ENCODE measurements around the gene CTNNBL1.
"Not testable (repeated sequence)": the region's sequence is repeated elsewhere in the genome, so short reads cannot be mapped to it uniquely, and the experiment has no call there.

CTNNBL1 gene

GRCh38 chr20:37677969-37678861, 15.6 kb upstream of the CTNNBL1 start:
- no peak for DNase-seq (ENCODE audit: low spot score)

GRCh38 chr20:37679751-37680150, 14.1 kb upstream of the CTNNBL1 start:
- not testable (repeated sequence) for DNase-seq (ENCODE audit: low spot score)

GRCh38 chr20:37680420-37680819, 13.4 kb upstream of the CTNNBL1 start:
- no peak for DNase-seq (ENCODE audit: low spot score)

- no peak for DNase-seq (ENCODE audit: low spot score)
Measured at GRCh38 chr20:37681384-37682112, 12.3 kb upstream of the CTNNBL1 start.

GRCh38 chr20:37683146-37683545, 10.7 kb upstream of the CTNNBL1 start:
- DNase-seq (ENCODE audit: low spot score): not testable (repeated sequence)

- DNase-seq (ENCODE audit: low spot score): no peak
Measured at GRCh38 chr20:37686762-37687477, 6.9 kb upstream of the CTNNBL1 start.

- no peak for DNase-seq (ENCODE audit: low spot score)
Measured at GRCh38 chr20:37687478-37687805, 6.4 kb upstream of the CTNNBL1 start.

- DNase-seq (ENCODE audit: low spot score): no peak
Measured at GRCh38 chr20:37688093-37688492, 5.7 kb upstream of the CTNNBL1 start.

- no peak for DNase-seq (ENCODE audit: low spot score)
Measured at GRCh38 chr20:37690626-37691369, 3.0 kb upstream of the CTNNBL1 start.

GRCh38 chr20:37692459-37693166, 1.2 kb upstream of the CTNNBL1 start:
- no peak for DNase-seq (ENCODE audit: low spot score)

- DNase-seq (ENCODE audit: low spot score): no peak
Measured at GRCh38 chr20:37693242-37693634, 592 bp upstream of the CTNNBL1 start.

GRCh38 chr20:37695684-37696342, 2.0 kb downstream of the CTNNBL1 start:
- DNase-seq (ENCODE audit: low spot score): no peak

GRCh38 chr20:37697314-37697713, 3.5 kb downstream of the CTNNBL1 start:
- no peak for DNase-seq (ENCODE audit: low spot score)

GRCh38 chr20:37699202-37699601, 5.4 kb downstream of the CTNNBL1 start:
- DNase-seq (ENCODE audit: low spot score): no peak

GRCh38 chr20:37700301-37700700, 6.5 kb downstream of the CTNNBL1 start:
- no peak for DNase-seq (ENCODE audit: low spot score)

GRCh38 chr20:37701676-37702075, 7.8 kb downstream of the CTNNBL1 start:
- not testable (repeated sequence) for DNase-seq (ENCODE audit: low spot score)

- no peak for DNase-seq (ENCODE audit: low spot score)
Measured at GRCh38 chr20:37702403-37703034, 8.7 kb downstream of the CTNNBL1 start.

GRCh38 chr20:37703035-37703845, 9.4 kb downstream of the CTNNBL1 start:
- DNase-seq (ENCODE audit: low spot score): no peak

- DNase-seq (ENCODE audit: low spot score): no peak
Measured at GRCh38 chr20:37704955-37705354, 11.1 kb downstream of the CTNNBL1 start.
